Measurements from ENCODE around the gene BORCS6. TPM values are rescaled to one million over a fixed set of nuclear protein-coding genes. Genes with fewer than 3 reads are reported as not detected.

Gene BORCS6
- total and polyA plus RNA-seq, 2 of the 13 experiments (the other 11 are each of a cell fraction or from before 2014, with no cell fraction given), result 2.0 to 5.1 TPM

DNA sequence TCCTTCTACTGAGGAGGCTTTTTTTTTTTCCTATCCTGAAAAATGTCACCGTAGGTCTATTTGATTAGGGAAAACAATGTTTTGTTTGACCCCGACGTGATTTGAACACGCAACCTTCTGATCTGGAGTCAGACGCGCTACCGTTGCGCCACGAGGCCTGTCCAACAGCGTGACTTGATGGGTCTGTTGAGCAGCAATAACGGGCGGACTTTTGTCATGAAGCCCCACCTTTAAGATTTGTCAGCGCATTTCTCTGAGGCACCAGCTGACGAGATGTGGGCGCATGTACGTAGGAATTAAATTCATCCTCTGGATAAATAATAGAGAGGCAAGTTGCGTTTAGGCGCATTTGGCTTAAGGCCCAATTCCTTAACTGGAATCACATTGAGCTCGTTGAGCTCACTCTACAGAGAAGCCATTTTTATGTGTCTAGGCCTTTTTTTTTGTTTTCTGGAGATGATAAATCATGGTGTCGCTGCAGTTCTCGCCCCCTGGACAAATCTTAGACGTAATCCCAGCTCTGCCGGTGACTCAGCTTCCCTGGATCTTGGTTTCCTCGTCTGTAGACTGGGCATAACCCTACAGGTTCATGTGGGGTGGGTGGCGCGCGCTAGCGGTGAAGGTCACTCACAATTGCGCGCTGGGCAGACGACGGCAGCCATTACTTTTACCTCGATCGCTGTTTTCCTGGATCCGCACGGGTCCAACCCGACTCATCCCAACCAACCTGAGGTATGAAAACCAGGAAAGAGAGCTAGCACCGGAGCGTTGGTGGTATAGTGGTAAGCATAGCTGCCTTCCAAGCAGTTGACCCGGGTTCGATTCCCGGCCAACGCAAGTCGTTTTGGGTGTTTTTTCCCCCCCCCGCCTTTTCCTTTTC is 31.0 kb upstream of the BORCS6 start (continued):
- TF ChIP-seq EP300 (IDR thresholded peaks at IDR 0.05; ENCODE audit: low read depth in 2 of 2, low read length in 2 of 2), result peak in 1 of 2 experiments; percentile 46; a peak in 1 of 4 replicates
- TF ChIP-seq EP300 (CRISPR knock-in tag; IDR thresholded peaks at IDR 0.05; ENCODE audit: borderline replicate concordance), result no peak
- TF ChIP-seq ZNF652 (CRISPR knock-in tag; IDR thresholded peaks at IDR 0.05; ENCODE audit: borderline replicate concordance, low read depth), result no peak
- no peak for TF ChIP-seq NFE2L1 (CRISPR knock-in tag; IDR thresholded peaks at IDR 0.05; ENCODE audit: borderline replicate concordance)
- peak; percentile 68; the same call in 1 of the 2 replicates for TF ChIP-seq THAP9 (CRISPR knock-in tag; IDR thresholded peaks at IDR 0.05; ENCODE audit: borderline replicate concordance)
- TF ChIP-seq, protein P1, sequence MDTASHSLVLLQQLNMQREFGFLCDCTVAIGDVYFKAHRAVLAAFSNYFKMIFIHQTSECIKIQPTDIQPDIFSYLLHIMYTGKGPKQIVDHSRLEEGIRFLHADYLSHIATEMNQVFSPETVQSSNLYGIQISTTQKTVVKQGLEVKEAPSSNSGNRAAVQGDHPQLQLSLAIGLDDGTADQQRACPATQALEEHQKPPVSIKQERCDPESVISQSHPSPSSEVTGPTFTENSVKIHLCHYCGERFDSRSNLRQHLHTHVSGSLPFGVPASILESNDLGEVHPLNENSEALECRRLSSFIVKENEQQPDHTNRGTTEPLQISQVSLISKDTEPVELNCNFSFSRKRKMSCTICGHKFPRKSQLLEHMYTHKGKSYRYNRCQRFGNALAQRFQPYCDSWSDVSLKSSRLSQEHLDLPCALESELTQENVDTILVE (CRISPR knock-in tag; IDR thresholded peaks at IDR 0.05), result peak; percentile 49; the same call in 1 of the 2 replicates
- peak; percentile 46; the same call in 1 of the 2 replicates for TF ChIP-seq ZBTB33 (CRISPR knock-in tag; IDR thresholded peaks at IDR 0.05)
- peak; percentile 45 for TF ChIP-seq BORCS8-MEF2B (CRISPR knock-in tag; IDR thresholded peaks at IDR 0.05)
- 0 out of 2 replicates have a peak, but pooled peaks have one; percentile 12 for TF ChIP-seq ZNF891 (CRISPR knock-in tag; IDR thresholded peaks at IDR 0.05)
- peak; percentile 90; the same call in 1 of the 2 replicates for TF ChIP-seq ZNF614 (CRISPR knock-in tag; IDR thresholded peaks at IDR 0.05; ENCODE audit: borderline replicate concordance)
- no peak for TF ChIP-seq ZSCAN12 (CRISPR knock-in tag; IDR thresholded peaks at IDR 0.05)
- TF ChIP-seq ZMYM2 (CRISPR knock-in tag; IDR thresholded peaks at IDR 0.05), result peak; percentile 93
- no peak for TF ChIP-seq SRSF1 (optimal IDR thresholded peaks at IDR 0.05; ENCODE audit: low read depth, low read length)
- TF ChIP-seq RERE (CRISPR knock-in tag; IDR thresholded peaks at IDR 0.05; ENCODE audit: low read depth), result no peak

Data from HepG2 (cell line).